Kidney epithelial cell (primary cell): Measurements from ENCODE around the gene LPAR3. TPM values are rescaled to one million over a fixed set of nuclear protein-coding genes. Genes with fewer than 3 reads are reported as not detected.

ENCODE experiments used
- DNase-seq: peaks from one replicate; pipeline ENCODE4 v3.0.0-alpha.2; 2010; ENCODE audit warnings: low read depth
- H3K27me3 ChIP-seq: 2 replicates; pipeline ENCODE4 v1.6.0; 2011; ENCODE audit warnings: low read length; ENCODE audit not compliant: control insufficient read depth, insufficient read depth
- H3K36me3 ChIP-seq: 2 replicates; pipeline ENCODE4 v1.5.1; 2011; ENCODE audit warnings: low read length; ENCODE audit not compliant: control insufficient read depth, insufficient read depth
- H3K4me3 ChIP-seq: 2 replicates; pipeline ENCODE4 v1.5.1; 2011; ENCODE audit warnings: low read depth, mild to moderate bottlenecking, control low read depth, low read length
- CTCF ChIP-seq: IDR thresholded peaks from 2 replicates; pipeline ENCODE4 v1.5.1; 2011; ENCODE audit warnings: mild to moderate bottlenecking, moderate library complexity, low read length, control low read depth, inconsistent platforms; ENCODE audit not compliant: insufficient read depth, poor library complexity, severe bottlenecking
- total RNA-seq: library from RNA; depleted of rRNA; stranded (reverse); fragments of >200 nt; gene quantifications from 2 replicates; pipeline ENCODE4 v1.2.3, GENCODE V29; 2015

LPAR3 gene
- total RNA-seq, 1 donor from 2014 or later: 0.58 TPM

DNA sequence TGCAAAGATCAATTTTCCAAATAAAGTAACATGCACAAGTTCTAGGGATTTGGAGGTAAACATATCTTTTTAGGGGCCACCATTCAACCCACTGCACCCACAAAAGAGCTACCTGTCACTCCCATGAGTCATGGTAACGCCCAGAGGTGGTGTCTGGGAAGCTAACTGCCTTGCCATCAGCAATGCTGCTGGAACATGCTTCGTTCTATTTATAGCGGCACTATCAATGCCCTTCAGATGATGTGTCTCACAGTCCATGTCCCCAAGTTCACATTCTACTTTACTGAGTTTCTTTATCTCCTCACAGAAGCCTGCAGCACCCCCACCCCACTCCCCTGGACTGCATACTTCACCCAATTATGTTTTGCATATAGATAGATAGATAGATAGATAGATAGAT, 95.4 kb downstream of the LPAR3 start:
- DNase-seq: no peak
- Histone ChIP-seq H3K27me3 (no peaks in the 10 kb centered on the region), H3K36me3 (no peaks in the 10 kb centered on the region), H3K4me3 (no peak overlapping the region)
- TF ChIP-seq CTCF: no peak

- no peak for DNase-seq
- TF ChIP-seq CTCF: no peak
- Histone ChIP-seq H3K36me3 (no peaks in the 10 kb centered on the region), H3K4me3 (no peak overlapping the region), H3K27me3 (no peaks in the 10 kb centered on the region)
Observed at GRCh38 chr1:84795966-84796600, 96.9 kb downstream of the LPAR3 start.

- no peak for DNase-seq
- Histone ChIP-seq H3K4me3 (no peak overlapping the region), H3K27me3 (no peaks in the 10 kb centered on the region), H3K36me3 (no peaks in the 10 kb centered on the region)
- TF ChIP-seq CTCF: no peak
Observed at GRCh38 chr1:84795213-84795612, 97.8 kb downstream of the LPAR3 start.

- no peak for TF ChIP-seq CTCF
Observed at GRCh38 chr1:84792421-84792820, 100.6 kb downstream of the LPAR3 start.

DNA sequence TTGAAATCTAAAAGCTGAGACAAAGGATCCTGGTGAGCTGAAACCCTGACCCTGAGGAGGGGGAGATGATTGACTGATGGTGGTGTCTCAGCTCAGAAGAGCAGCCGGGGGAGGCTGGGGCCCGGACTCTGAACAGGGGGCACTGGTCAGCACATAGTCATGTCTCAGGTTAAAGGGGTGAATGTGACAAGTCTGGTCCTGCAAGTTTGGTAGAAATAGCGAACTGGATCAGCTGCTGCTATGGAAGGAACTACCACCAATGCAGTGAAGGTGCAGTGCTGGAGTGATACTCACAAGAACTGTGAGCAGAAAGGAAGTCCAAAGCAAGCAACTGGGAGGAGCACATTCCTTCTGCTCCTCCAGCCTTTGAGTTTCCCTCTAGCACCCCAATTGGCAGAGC, 104.0 kb downstream of the LPAR3 start:
- no peaks in the 10 kb centered on the region for H3K36me3 ChIP-seq
- no peaks in the 10 kb centered on the region for H3K27me3 ChIP-seq
- H3K4me3 ChIP-seq: no peak overlapping the region
- TF ChIP-seq CTCF: no peak
- no peak for DNase-seq

More at GRCh38 chr1:84792421-84792820, 100.6 kb downstream of the LPAR3 start:
- no peaks in the 10 kb centered on the region for H3K36me3 ChIP-seq
- DNase-seq: no peak
- H3K27me3 ChIP-seq: no peaks in the 10 kb centered on the region
- H3K4me3 ChIP-seq: no peak overlapping the region
